Vagina (tissue), 2 donors: ENCODE data around the gene DNAJC4. TPM values are rescaled to one million over a fixed set of nuclear protein-coding genes. Genes with fewer than 3 reads are reported as not detected.

ENCODE experiments used
- DNase-seq, 2 donors: peaks; one replicate each; pipeline ENCODE4 v3.0.0-alpha.2; 2017; ENCODE audit errors: extremely low spot score in 2 of 2
- H3K27ac ChIP-seq: fragments of 200-600 bp; sonication (generic); one replicate; pipeline ENCODE4 v1.5.1; 2019
- H3K27me3 ChIP-seq: fragments of 200-600 bp; sonication (generic); one replicate; pipeline ENCODE4 v1.5.1; 2019
- H3K36me3 ChIP-seq, 2 donors: fragments of 200-600 bp; sonication (generic); one replicate each; pipeline ENCODE4 v1.5.1; 2017 to 2019
- H3K4me1 ChIP-seq: fragments of 200-600 bp; sonication (generic); one replicate; pipeline ENCODE4 v1.5.1; 2019
- H3K4me3 ChIP-seq, 2 donors: fragments of 200-600 bp; sonication (generic); 1 replicate in 1 of 2; 2 replicates in 1 of 2; pipeline ENCODE4 v1.5.1; 2016 to 2019
- H3K9me3 ChIP-seq: fragments of 200-600 bp; sonication (generic); one replicate; pipeline ENCODE4 v1.5.1; 2019
- POLR2A ChIP-seq, 2 donors: fragments of 450-650 bp; IDR thresholded peaks; one replicate each; pipeline ENCODE4 v1.6.1; 2017; ENCODE audit warnings: antibody characterized with exemption in 2 of 2, mild to moderate bottlenecking in 2 of 2, moderate library complexity in 2 of 2
- POLR2AphosphoS5 ChIP-seq, 2 donors: sonication (generic); formaldehyde crosslinking; IDR thresholded peaks; one replicate each; pipeline ENCODE4 v1.9.0; 2017; ENCODE audit warnings: antibody characterized with exemption in 2 of 2, mild to moderate bottlenecking in 2 of 2, low read depth in 1 of 2; ENCODE audit not compliant: insufficient read depth in 1 of 2
- intact Hi-C: fragments of 100-400 bp; cut with DNase I; formaldehyde crosslinking; loops from one replicate; pipeline ENCODE4 v1.15.1; 2023
- total RNA-seq: library from RNA; depleted of rRNA; stranded (reverse); fragments of >200 nt; gene quantifications from one replicate; pipeline ENCODE4 v1.2.3, GENCODE V29; 2016
- TF ChIP-seq, protein P1 (sequence below), 3 experiments: fragments of 450-650 bp in 2 of 3; fragments of 200-600 bp in 1 of 3; sonication (generic) in 1 of 3; IDR thresholded peaks; one replicate each; pipeline ENCODE4 v1.5.1; 2017 to 2019; ENCODE audit warnings: antibody characterized with exemption in 3 of 3, mild to moderate bottlenecking in 2 of 3, moderate library complexity in 2 of 3

Gene DNAJC4
- total RNA-seq, 1 donor from 2014 or later, result 43.7 TPM

DNA sequence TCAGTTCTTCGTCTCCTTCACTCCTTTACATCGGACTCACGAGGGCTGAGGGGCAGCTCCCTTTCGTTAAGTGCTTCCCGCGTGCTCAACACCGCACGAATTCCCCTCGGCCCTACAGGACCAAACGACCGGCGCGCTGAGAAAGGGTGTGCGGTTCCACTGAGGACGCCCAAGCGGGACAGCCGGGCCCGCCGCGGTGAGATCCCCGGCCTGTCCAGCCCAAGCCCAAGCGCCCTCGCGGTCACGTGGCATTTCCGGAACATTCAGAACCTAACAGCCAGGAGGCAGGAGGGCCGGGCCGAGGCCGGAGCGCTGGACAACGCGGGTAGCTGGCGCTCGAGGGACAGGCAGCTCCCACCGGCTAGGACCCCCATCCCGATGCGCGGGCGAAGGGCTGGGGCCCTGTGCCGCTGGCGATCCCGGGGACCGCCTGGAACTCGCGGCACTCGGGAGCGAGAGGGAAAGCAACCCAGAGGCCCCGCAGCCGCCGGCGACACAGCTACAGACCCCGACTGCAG is 45.1 kb upstream of the DNAJC4 start:
- intact Hi-C loops, result no loop called here
- TF ChIP-seq, protein P1, sequence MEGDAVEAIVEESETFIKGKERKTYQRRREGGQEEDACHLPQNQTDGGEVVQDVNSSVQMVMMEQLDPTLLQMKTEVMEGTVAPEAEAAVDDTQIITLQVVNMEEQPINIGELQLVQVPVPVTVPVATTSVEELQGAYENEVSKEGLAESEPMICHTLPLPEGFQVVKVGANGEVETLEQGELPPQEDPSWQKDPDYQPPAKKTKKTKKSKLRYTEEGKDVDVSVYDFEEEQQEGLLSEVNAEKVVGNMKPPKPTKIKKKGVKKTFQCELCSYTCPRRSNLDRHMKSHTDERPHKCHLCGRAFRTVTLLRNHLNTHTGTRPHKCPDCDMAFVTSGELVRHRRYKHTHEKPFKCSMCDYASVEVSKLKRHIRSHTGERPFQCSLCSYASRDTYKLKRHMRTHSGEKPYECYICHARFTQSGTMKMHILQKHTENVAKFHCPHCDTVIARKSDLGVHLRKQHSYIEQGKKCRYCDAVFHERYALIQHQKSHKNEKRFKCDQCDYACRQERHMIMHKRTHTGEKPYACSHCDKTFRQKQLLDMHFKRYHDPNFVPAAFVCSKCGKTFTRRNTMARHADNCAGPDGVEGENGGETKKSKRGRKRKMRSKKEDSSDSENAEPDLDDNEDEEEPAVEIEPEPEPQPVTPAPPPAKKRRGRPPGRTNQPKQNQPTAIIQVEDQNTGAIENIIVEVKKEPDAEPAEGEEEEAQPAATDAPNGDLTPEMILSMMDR (IDR thresholded peaks at IDR 0.05), result peak in 1 of 3 experiments; percentile 55
- TF ChIP-seq POLR2A (IDR thresholded peaks at IDR 0.05), result peak; percentile 96 to 99
- peak in 1 of 2 donors; percentile 100 for TF ChIP-seq POLR2AphosphoS5 (IDR thresholded peaks at IDR 0.05; ENCODE audit: insufficient read depth in 1 of 2, low read depth in 1 of 2)
- peak overlapping the region; percentile 76 to 86 for H3K4me3 ChIP-seq

GRCh38 chr11:64185693-64186491 is 44.5 kb upstream of the DNAJC4 start, which contains the start of gene STIP1:
TSS of gene STIP1 (plus strand) at chr11:64186171. CDS start at chr11:64186262, 91 bp downstream.
- H3K9me3 ChIP-seq, result no peaks in the 10 kb centered on the region

More for the DNA sequence above, 45.1 kb upstream of the DNAJC4 start:
- Histone ChIP-seq H3K4me1 (peaks cover 41% of the 10 kb centered on the region), H3K27me3 (no peaks in the 10 kb centered on the region), H3K27ac (no peak overlapping the region), H3K36me3 (peaks cover 0 to 3% of the 10 kb centered on the region in 2 donors), H3K9me3 (no peaks in the 10 kb centered on the region)
- peak in 1 of 2 donors; percentile 96 for DNase-seq

GRCh38 chr11:64186492-64187165 is 43.7 kb upstream of the DNAJC4 start:
- intact Hi-C loops, result no loop called here
- peaks cover 31% of the 10 kb centered on the region for H3K4me1 ChIP-seq
- no peak for DNase-seq

More at GRCh38 chr11:64185693-64186491, 44.5 kb upstream of the DNAJC4 start, which contains the start of gene STIP1:
- Histone ChIP-seq H3K36me3 (peaks cover 0 to 3% of the 10 kb centered on the region in 2 donors), H3K27ac (no peak within 1 kb of the TSS), H3K4me1 (peaks cover 35% of the 10 kb centered on the region), H3K4me3 (peak within 1 kb of the TSS; percentile 76 to 86), H3K27me3 (no peaks in the 10 kb centered on the region)
- intact Hi-C loops, result no loop called here
- DNase-seq, result peak; percentile 100
- TF ChIP-seq, protein P1 (IDR thresholded peaks at IDR 0.05), result no peak
- TF ChIP-seq POLR2AphosphoS5 (IDR thresholded peaks at IDR 0.05; ENCODE audit: insufficient read depth in 1 of 2, low read depth in 1 of 2) (peak; percentile 68 to 95), POLR2A (IDR thresholded peaks at IDR 0.05) (peak; percentile 76 to 89)

GRCh38 chr11:64192434-64192833 is 37.9 kb upstream of the DNAJC4 start:
- peaks cover 7 to 50% of the 10 kb centered on the region in 2 donors for H3K36me3 ChIP-seq
- no peaks in the 10 kb centered on the region for H3K27me3 ChIP-seq
- DNase-seq, result no peak
- H3K9me3 ChIP-seq, result no peaks in the 10 kb centered on the region
- peaks cover 15% of the 10 kb centered on the region for H3K4me1 ChIP-seq
- no peak overlapping the region for H3K4me3 ChIP-seq
- no peak overlapping the region for H3K27ac ChIP-seq
- TF ChIP-seq POLR2AphosphoS5 (IDR thresholded peaks at IDR 0.05; ENCODE audit: insufficient read depth in 1 of 2, low read depth in 1 of 2), result no peak
- TF ChIP-seq POLR2A (IDR thresholded peaks at IDR 0.05), result no peak
- TF ChIP-seq, protein P1 (IDR thresholded peaks at IDR 0.05), result no peak
- intact Hi-C loops, result no loop called here

More at GRCh38 chr11:64186492-64187165, 43.7 kb upstream of the DNAJC4 start:
- Histone ChIP-seq H3K27ac (no peak overlapping the region), H3K36me3 (peaks cover 0 to 3% of the 10 kb centered on the region in 2 donors), H3K4me3 (no peak overlapping the region), H3K9me3 (no peaks in the 10 kb centered on the region), H3K27me3 (no peaks in the 10 kb centered on the region)
- TF ChIP-seq, protein P1 (IDR thresholded peaks at IDR 0.05), result no peak
- TF ChIP-seq POLR2A (IDR thresholded peaks at IDR 0.05), result no peak
- TF ChIP-seq POLR2AphosphoS5 (IDR thresholded peaks at IDR 0.05; ENCODE audit: insufficient read depth in 1 of 2, low read depth in 1 of 2), result no peak
